Endothelial cell of umbilical vein (primary cell): ENCODE measurements around the gene FOXN1. TPM values are rescaled to one million over a fixed set of nuclear protein-coding genes. Genes with fewer than 3 reads are reported as not detected.
"Not testable (repeated sequence)": the region's sequence is repeated elsewhere in the genome, so short reads cannot be mapped to it uniquely, and the experiment has no call there.

Experiments used
- BruUV-seq: library from RNA; stranded (reverse); fragments of 400-500 nt; replicated peaks from 2 replicates; lab custom pipeline; 2021; lab: Mats Ljungman, UMichigan
- CTCF ChIA-PET: fragments of 300-600, 350-600 bp; sonication (Branson Sonifier 250); formaldehyde crosslinking; loops from one replicate; lab custom pipeline; 2021; ENCODE audit warnings: antibody characterized with exemption, inconsistent platforms; lab: Charles Lee
- POLR2A ChIA-PET: fragments of 300-600, 350-600 bp; sonication (Branson Sonifier 250); formaldehyde crosslinking; loops from one replicate; lab custom pipeline; 2021; ENCODE audit warnings: antibody characterized with exemption, inconsistent platforms; lab: Charles Lee
- DNase-seq: peaks from one replicate; pipeline ENCODE4 v3.0.0-alpha.2; 2011; ENCODE audit warnings: low read depth, low spot score
- FAIRE-seq: peaks from 2 replicates; lab custom pipeline; 2011; peaks lifted over from hg19 to GRCh38; lab: Jason Lieb, UNC
- H2AFZ ChIP-seq: 2 replicates; pipeline ENCODE4 v1.6.0; 2012; ENCODE audit warnings: low read depth, low read length, control low read depth, inconsistent platforms
- H3K27ac ChIP-seq: 2 replicates; pipeline ENCODE4 v1.5.1; 2011; ENCODE audit warnings: low read depth, mild to moderate bottlenecking, control low read depth, low read length, moderate library complexity; ENCODE audit not compliant: insufficient read depth
- H3K27me3 ChIP-seq, 2 experiments: 2 replicates each; pipeline versions ENCODE4 v1.6.0 to v1.6.1; 2011; ENCODE audit warnings: low read length in 2 of 2, mixed read lengths in 1 of 2; ENCODE audit not compliant: control insufficient read depth in 2 of 2, insufficient read depth in 2 of 2
- H3K36me3 ChIP-seq, 2 experiments: 2 replicates in 1 of 2; 3 replicates in 1 of 2; pipeline ENCODE4 v1.5.1; 2011; ENCODE audit warnings: low read length in 2 of 2, mild to moderate bottlenecking in 1 of 2, moderate library complexity in 1 of 2; ENCODE audit not compliant: control insufficient read depth in 2 of 2, insufficient read depth in 2 of 2; ENCODE audit errors: extremely low read depth in 1 of 2
- H3K4me1 ChIP-seq: 3 replicates; pipeline ENCODE4 v1.5.1; 2011; ENCODE audit warnings: mild to moderate bottlenecking, low read length; ENCODE audit not compliant: control insufficient read depth, insufficient read depth; ENCODE audit errors: extremely low read depth
- H3K4me2 ChIP-seq: 2 replicates; pipeline ENCODE4 v1.6.1; 2011; ENCODE audit warnings: low read length, control low read depth, mixed read lengths; ENCODE audit not compliant: insufficient read depth
- H3K4me3 ChIP-seq, 3 experiments: fragments of 200-600 bp in 1 of 3; sonication (generic), shearing (Covaris generic) in 1 of 3; replicated peaks in 1 of 3; 2 replicates each; pipeline ENCODE4 v1.5.1; 2011 to 2016; ENCODE audit warnings: control low read depth in 3 of 3, low read length in 3 of 3, mild to moderate bottlenecking in 2 of 3, inconsistent platforms in 1 of 3, low read depth in 1 of 3, moderate library complexity in 1 of 3; ENCODE audit not compliant: insufficient read depth in 1 of 3
- H3K79me2 ChIP-seq: 2 replicates; pipeline ENCODE4 v1.6.0; 2012; ENCODE audit warnings: low read length, inconsistent platforms; ENCODE audit not compliant: control insufficient read depth, insufficient read depth
- H3K9ac ChIP-seq: replicated peaks from 2 replicates; pipeline ENCODE3; 2011; ENCODE audit warnings: low read length, control low read depth; ENCODE audit not compliant: insufficient read depth; ENCODE audit errors: extremely low read depth
- H3K9me1 ChIP-seq: replicated peaks from 3 replicates; pipeline ENCODE4 v1.6.0; 2011; ENCODE audit warnings: mild to moderate bottlenecking, low read length; ENCODE audit not compliant: control insufficient read depth, insufficient read depth; ENCODE audit errors: extremely low read depth
- H3K9me3 ChIP-seq: replicated peaks from 2 replicates; pipeline ENCODE4 v1.5.1; 2012; ENCODE audit warnings: low read length, inconsistent platforms; ENCODE audit not compliant: control insufficient read depth, insufficient read depth
- H4K20me1 ChIP-seq: replicated peaks from 2 replicates; pipeline ENCODE3; 2011; ENCODE audit warnings: mild to moderate bottlenecking, low read length; ENCODE audit not compliant: control insufficient read depth, insufficient read depth; ENCODE audit errors: extremely low read depth
- CTCF ChIP-seq, 2 donors: IDR thresholded peaks; 1 replicate in 1 of 2; 2 replicates in 1 of 2; pipeline ENCODE4 v1.5.1; 2011; ENCODE audit warnings: low read length in 2 of 2, mild to moderate bottlenecking in 2 of 2, moderate library complexity in 2 of 2, control low read depth in 1 of 2, inconsistent platforms in 1 of 2, low read depth in 1 of 2; ENCODE audit not compliant: insufficient read depth in 1 of 2; ENCODE audit errors: extremely low read depth in 1 of 2
- FOS ChIP-seq: IDR thresholded peaks from 2 replicates; pipeline ENCODE4 v1.6.1; 2011; ENCODE audit warnings: mild to moderate bottlenecking, low read length, moderate library complexity, borderline replicate concordance; ENCODE audit not compliant: insufficient read depth
- GATA2 ChIP-seq: IDR thresholded peaks from 2 replicates; pipeline ENCODE4 v1.7.0; 2011; ENCODE audit warnings: low read depth, mild to moderate bottlenecking, moderate library complexity, mixed read lengths, low read length; ENCODE audit not compliant: insufficient read length, insufficient read depth
- JUN ChIP-seq: IDR thresholded peaks from 2 replicates; pipeline ENCODE4 v1.6.1; 2011; ENCODE audit warnings: borderline replicate concordance, low read depth; ENCODE audit not compliant: insufficient read length, insufficient read depth
- POLR2A ChIP-seq: IDR thresholded peaks from 2 replicates; pipeline ENCODE4 v1.6.1; 2012; ENCODE audit warnings: low read depth, mild to moderate bottlenecking, control low read depth, low read length
- POLR2AphosphoS5 ChIP-seq: IDR thresholded peaks from 2 replicates; pipeline ENCODE4 v1.6.1; 2012; ENCODE audit warnings: low read depth, mild to moderate bottlenecking, control low read depth, low read length, moderate library complexity; ENCODE audit not compliant: insufficient read depth
- dilution Hi-C: fragments of 300-500 bp; cut with MboI; formaldehyde crosslinking; loops from one replicate; pipeline ENCODE4 v1.15.0; 2019; ENCODE audit warnings: low sequenced_read_pairs; ENCODE audit not compliant: extremely low pct_ligation_motif_present
- intact Hi-C: fragments of 100-400 bp; cut with micrococcal nuclease; formaldehyde crosslinking; loops from one replicate; pipeline ENCODE4 v1.10.0; 2022
- polyA plus RNA-seq, 4 experiments: library from polyadenylated mRNA; depleted of rRNA in 3 of 4; stranded (reverse) in 3 of 4; unstranded in 1 of 4; fragments of >200 nt; gene quantifications; 2 replicates each; pipeline versions ENCODE4 v1.2.1 to v1.2.3, GENCODE V29; 2011 to 2012; ENCODE audit warnings: missing spikeins in 1 of 4
- total RNA-seq: library from RNA; stranded (reverse); gene quantifications from 2 replicates; pipeline ENCODE4 v1.2.3, GENCODE V29; 2021
- TF ChIP-seq, protein P1 (sequence below): IDR thresholded peaks from 2 replicates; pipeline ENCODE4 v1.6.1; 2011; ENCODE audit not compliant: insufficient read depth, insufficient read length

FOXN1 gene
- total and polyA plus RNA-seq, 2 donors (not counting 3 experiments of a cell fraction or from before 2014, with no cell fraction given): not detected

GRCh38 chr17:28457890-28458289 is 48.3 kb upstream of the FOXN1 start:
- POLR2A ChIA-PET: no interaction called here
- H3K36me3 ChIP-seq: no peaks in the 10 kb centered on the region
- BruUV-seq: no TSS peak

DNA sequence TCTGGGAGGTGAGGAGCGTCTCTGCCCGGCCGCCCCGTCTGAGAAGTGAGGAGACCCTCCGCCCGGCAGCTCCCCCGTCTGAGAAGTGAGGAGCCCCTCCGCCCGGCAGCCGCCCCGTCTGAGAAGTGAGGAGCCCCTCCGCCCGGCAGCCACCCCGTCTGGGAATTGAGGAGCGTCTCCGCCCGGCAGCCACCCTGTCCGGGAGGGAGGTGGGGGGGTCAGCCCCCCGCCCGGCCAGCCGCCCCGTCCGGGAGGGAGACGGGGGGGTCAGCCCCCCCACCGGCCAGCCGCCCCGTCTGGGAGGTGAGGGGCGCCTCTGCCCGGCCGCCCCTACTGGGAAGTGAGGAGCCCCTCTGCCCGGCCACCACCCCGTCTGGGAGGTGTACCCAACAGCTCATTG is 47.3 kb upstream of the FOXN1 start:
- H2AFZ ChIP-seq, H3K27ac ChIP-seq, H3K9me1 ChIP-seq, H3K4me3 ChIP-seq, H3K4me1 ChIP-seq, H3K4me2 ChIP-seq, CTCF ChIA-PET, H3K27me3 ChIP-seq, DNase-seq, POLR2A ChIA-PET, H3K9me3 ChIP-seq, H3K79me2 ChIP-seq, FAIRE-seq, BruUV-seq, intact Hi-C loops, H3K9ac ChIP-seq, H3K36me3 ChIP-seq, H4K20me1 ChIP-seq, dilution Hi-C loops: not testable (repeated sequence)

More at GRCh38 chr17:28457890-28458289, 48.3 kb upstream of the FOXN1 start:
- Histone ChIP-seq H3K27ac (no peak overlapping the region), H3K9me1 (no peaks in the 10 kb centered on the region), H3K4me2 (no peak overlapping the region), H3K9me3 (no peaks in the 10 kb centered on the region), H4K20me1 (no peaks in the 10 kb centered on the region), H3K27me3 (no peaks in the 10 kb centered on the region), H3K4me3 (no peak overlapping the region), H3K4me1 (no peaks in the 10 kb centered on the region), H3K9ac (no peak overlapping the region), H3K79me2 (no peaks in the 10 kb centered on the region), H2AFZ (no peak overlapping the region)
- DNase-seq (no peak), FAIRE-seq (no peak)
- CTCF ChIA-PET: no interaction called here
- TF ChIP-seq, protein P1, sequence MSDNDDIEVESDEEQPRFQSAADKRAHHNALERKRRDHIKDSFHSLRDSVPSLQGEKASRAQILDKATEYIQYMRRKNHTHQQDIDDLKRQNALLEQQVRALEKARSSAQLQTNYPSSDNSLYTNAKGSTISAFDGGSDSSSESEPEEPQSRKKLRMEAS: no peak
- no peak for TF ChIP-seq CTCF (IDR thresholded peaks at IDR 0.05; ENCODE audit: extremely low read depth in 1 of 2, insufficient read depth in 1 of 2, low read depth in 1 of 2, low read length in 2 of 2)
- no peak for TF ChIP-seq POLR2A
- no peak for TF ChIP-seq POLR2AphosphoS5
- TF ChIP-seq FOS: no peak
- TF ChIP-seq JUN: no peak
- no peak for TF ChIP-seq GATA2
- dilution Hi-C loops (no loop called here), intact Hi-C loops (no loop called here)
